Activated T-helper 2 cell treated with anti-CD3 and anti-CD28 coated beads, Interferon-gamma antibody, Interleukin-2, Interleukin-4, amounts not matched to agents 10 μg/mL and 5 μg/mL and 100 μg/mL, durations not matched to agents 14 hours and 24 hours and 36 hours (primary cell): ENCODE measurements around the gene TFAP2D. TPM values are rescaled to one million over a fixed set of nuclear protein-coding genes. Genes with fewer than 3 reads are reported as not detected.

Source experiments
- total RNA-seq: library from RNA; stranded (reverse); gene quantifications from 2 replicates; pipeline ENCODE4 v1.2.3, GENCODE V29; 2022

Gene TFAP2D
- total RNA-seq, 1 donor from 2014 or later = not detected

Other genes with a start within 250 kb of the TFAP2D start
- gene TFAP2B, start 105.3 kb downstream of the TFAP2D start, total RNA-seq = not detected in 2 replicates